Duodenal mucosa (tissue), 2 donors: ENCODE data around the gene NAB2.

Source experiments
- H3K27ac ChIP-seq: one replicate; pipeline ENCODE4 v1.7.0; 2013; ENCODE audit warnings: low read depth, low read length
- H3K27me3 ChIP-seq, 2 donors: one replicate each; pipeline ENCODE4 v1.7.0; 2013; ENCODE audit warnings: low read length in 2 of 2, control low read depth in 1 of 2; ENCODE audit not compliant: insufficient read depth in 2 of 2, control insufficient read depth in 1 of 2
- H3K36me3 ChIP-seq, 2 donors: one replicate each; pipeline ENCODE4 v1.7.0; 2013; ENCODE audit warnings: low read length in 2 of 2, control low read depth in 1 of 2; ENCODE audit not compliant: insufficient read depth in 2 of 2, control insufficient read depth in 1 of 2
- H3K4me1 ChIP-seq, 2 donors: one replicate each; pipeline ENCODE4 v1.7.0; 2013; ENCODE audit warnings: low read length in 2 of 2, control low read depth in 1 of 2; ENCODE audit not compliant: insufficient read depth in 2 of 2, control insufficient read depth in 1 of 2
- H3K4me3 ChIP-seq, 2 donors: one replicate each; pipeline ENCODE4 v1.7.0; 2013; ENCODE audit warnings: low read length in 2 of 2, low read depth in 1 of 2
- H3K9ac ChIP-seq, 2 donors: one replicate each; pipeline ENCODE4 v1.7.0; 2013; ENCODE audit warnings: low read length in 2 of 2, low read depth in 1 of 2
- H3K9me3 ChIP-seq, 2 donors: one replicate each; pipeline ENCODE4 v1.7.0; 2013; ENCODE audit warnings: low read length in 2 of 2, control low read depth in 1 of 2; ENCODE audit not compliant: control insufficient read depth in 1 of 2

The NAB2 gene

GRCh38 chr12:57101892-57102695 lies 13.2 kb downstream of the NAB2 start:
- H3K27ac ChIP-seq, result peak overlapping the region; percentile 7
- H3K4me1 ChIP-seq, result peaks cover 20 to 32% of the 10 kb centered on the region in 2 donors
- peak overlapping the region; percentile 12 to 35 for H3K9ac ChIP-seq
- no peaks in the 10 kb centered on the region for H3K9me3 ChIP-seq
- peaks cover 46 to 64% of the 10 kb centered on the region in 2 donors for H3K36me3 ChIP-seq
- H3K27me3 ChIP-seq, result no peaks in the 10 kb centered on the region
- no peak overlapping the region for H3K4me3 ChIP-seq

- H3K27me3 ChIP-seq, result no peaks in the 10 kb centered on the region
- no peak overlapping the region for H3K9ac ChIP-seq
- H3K36me3 ChIP-seq, result peaks cover 44 to 58% of the 10 kb centered on the region in 2 donors
- H3K4me3 ChIP-seq, result no peak overlapping the region
- H3K9me3 ChIP-seq, result no peaks in the 10 kb centered on the region
- peaks cover 30 to 45% of the 10 kb centered on the region in 2 donors for H3K4me1 ChIP-seq
- H3K27ac ChIP-seq, result no peak overlapping the region
Measured at GRCh38 chr12:57103856-57104255, 14.9 kb downstream of the NAB2 start.

DNA sequence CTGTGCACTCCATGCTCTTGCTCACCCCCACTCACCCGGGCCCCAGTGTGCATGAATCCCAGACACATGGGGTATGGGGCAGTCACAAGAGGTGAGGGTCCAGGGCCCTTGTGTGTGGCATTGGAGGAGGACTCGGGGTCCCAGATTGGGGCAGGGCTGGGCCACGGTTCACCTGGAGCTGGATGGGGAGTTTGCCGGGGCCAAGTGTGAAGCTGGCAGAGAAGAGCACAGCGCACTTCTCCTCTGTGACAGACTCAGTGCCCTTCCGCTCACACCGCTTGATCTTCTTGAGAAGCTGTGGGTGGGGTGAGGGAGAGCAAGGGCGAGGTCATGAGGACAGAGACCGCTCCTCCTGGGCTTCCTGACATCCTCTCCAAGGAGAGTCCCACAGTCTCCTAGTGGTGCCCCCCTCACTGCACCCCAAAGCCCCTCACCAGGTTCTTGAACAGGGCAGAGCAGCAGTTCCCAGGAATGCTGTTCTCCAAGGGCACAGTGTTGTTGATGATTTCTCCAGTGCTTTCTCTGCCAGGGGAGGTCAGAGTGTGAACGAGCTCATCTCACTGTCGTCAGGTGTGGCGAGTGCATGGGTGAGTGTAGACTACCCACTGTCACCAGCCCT lies 15.5 kb downstream of the NAB2 start:
- Histone ChIP-seq H3K27me3 (no peaks in the 10 kb centered on the region), H3K9me3 (no peaks in the 10 kb centered on the region), H3K27ac (no peak overlapping the region), H3K4me1 (peaks cover 34 to 48% of the 10 kb centered on the region in 2 donors), H3K9ac (no peak overlapping the region), H3K36me3 (peaks cover 41 to 53% of the 10 kb centered on the region in 2 donors), H3K4me3 (no peak overlapping the region)

- no peaks in the 10 kb centered on the region for H3K9me3 ChIP-seq
- peaks cover 33 to 45% of the 10 kb centered on the region in 2 donors for H3K36me3 ChIP-seq
- H3K9ac ChIP-seq, result no peak overlapping the region
- no peaks in the 10 kb centered on the region for H3K27me3 ChIP-seq
- no peak overlapping the region for H3K4me3 ChIP-seq
- no peak overlapping the region for H3K27ac ChIP-seq
- H3K4me1 ChIP-seq, result peaks cover 42 to 55% of the 10 kb centered on the region in 2 donors
Measured at GRCh38 chr12:57105011-57105753, 16.3 kb downstream of the NAB2 start.

- H3K9ac ChIP-seq, result no peak overlapping the region
- H3K9me3 ChIP-seq, result no peaks in the 10 kb centered on the region
- H3K4me1 ChIP-seq, result peaks cover 42 to 56% of the 10 kb centered on the region in 2 donors
- H3K36me3 ChIP-seq, result peaks cover 33 to 45% of the 10 kb centered on the region in 2 donors
- no peak overlapping the region for H3K4me3 ChIP-seq
- no peak overlapping the region for H3K27ac ChIP-seq
- H3K27me3 ChIP-seq, result no peaks in the 10 kb centered on the region
Measured at GRCh38 chr12:57106021-57106708, 17.3 kb downstream of the NAB2 start.

DNA sequence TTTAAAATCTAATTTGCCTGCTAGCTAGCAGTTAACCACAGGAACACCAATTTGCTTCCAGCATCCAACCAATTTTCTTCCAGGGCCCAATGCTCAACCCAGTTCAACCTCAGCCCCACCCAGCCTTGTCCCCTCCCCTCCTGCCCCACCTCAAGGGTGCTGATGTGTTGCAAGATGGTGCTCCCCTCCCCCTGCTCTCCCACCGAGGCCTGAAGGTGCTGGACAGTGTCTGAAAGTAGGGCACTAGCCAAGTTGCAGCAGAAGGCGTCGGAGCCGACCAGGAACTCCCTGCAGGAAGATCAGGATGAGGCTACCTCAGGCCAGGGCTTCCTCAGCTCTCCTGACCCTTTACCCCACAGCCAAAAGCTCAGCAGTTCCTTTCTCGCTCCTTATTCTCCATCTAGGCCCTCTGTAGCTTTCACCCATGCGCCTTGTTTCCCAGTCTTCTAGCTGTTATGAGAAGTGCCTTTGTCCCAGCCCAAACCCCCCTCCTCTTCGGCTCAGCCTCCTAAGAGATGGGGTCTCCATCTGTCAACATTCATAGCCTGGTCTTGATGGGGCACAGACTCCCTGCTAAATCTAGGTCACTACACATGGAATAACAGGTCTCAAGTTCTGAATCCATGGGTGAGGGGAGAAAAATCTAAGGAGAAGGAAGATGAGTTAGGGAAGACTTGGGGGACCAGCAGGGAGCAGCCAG lies 18.7 kb downstream of the NAB2 start:
- Histone ChIP-seq H3K27me3 (no peaks in the 10 kb centered on the region), H3K9me3 (no peaks in the 10 kb centered on the region), H3K4me3 (no peak overlapping the region), H3K27ac (no peak overlapping the region), H3K9ac (peak overlapping the region in 1 of 2 donors; percentile 13), H3K4me1 (peaks cover 35 to 51% of the 10 kb centered on the region in 2 donors), H3K36me3 (peaks cover 33 to 45% of the 10 kb centered on the region in 2 donors)

- peaks cover 26 to 38% of the 10 kb centered on the region in 2 donors for H3K36me3 ChIP-seq
- peak overlapping the region; percentile 73 to 98 for H3K4me3 ChIP-seq
- no peaks in the 10 kb centered on the region for H3K27me3 ChIP-seq
- H3K4me1 ChIP-seq, result peaks cover 33 to 50% of the 10 kb centered on the region in 2 donors
- no peaks in the 10 kb centered on the region for H3K9me3 ChIP-seq
- H3K27ac ChIP-seq, result no peak overlapping the region
- peak overlapping the region; percentile 88 to 98 for H3K9ac ChIP-seq
Measured at GRCh38 chr12:57109207-57110103, 20.5 kb downstream of the NAB2 start.

DNA sequence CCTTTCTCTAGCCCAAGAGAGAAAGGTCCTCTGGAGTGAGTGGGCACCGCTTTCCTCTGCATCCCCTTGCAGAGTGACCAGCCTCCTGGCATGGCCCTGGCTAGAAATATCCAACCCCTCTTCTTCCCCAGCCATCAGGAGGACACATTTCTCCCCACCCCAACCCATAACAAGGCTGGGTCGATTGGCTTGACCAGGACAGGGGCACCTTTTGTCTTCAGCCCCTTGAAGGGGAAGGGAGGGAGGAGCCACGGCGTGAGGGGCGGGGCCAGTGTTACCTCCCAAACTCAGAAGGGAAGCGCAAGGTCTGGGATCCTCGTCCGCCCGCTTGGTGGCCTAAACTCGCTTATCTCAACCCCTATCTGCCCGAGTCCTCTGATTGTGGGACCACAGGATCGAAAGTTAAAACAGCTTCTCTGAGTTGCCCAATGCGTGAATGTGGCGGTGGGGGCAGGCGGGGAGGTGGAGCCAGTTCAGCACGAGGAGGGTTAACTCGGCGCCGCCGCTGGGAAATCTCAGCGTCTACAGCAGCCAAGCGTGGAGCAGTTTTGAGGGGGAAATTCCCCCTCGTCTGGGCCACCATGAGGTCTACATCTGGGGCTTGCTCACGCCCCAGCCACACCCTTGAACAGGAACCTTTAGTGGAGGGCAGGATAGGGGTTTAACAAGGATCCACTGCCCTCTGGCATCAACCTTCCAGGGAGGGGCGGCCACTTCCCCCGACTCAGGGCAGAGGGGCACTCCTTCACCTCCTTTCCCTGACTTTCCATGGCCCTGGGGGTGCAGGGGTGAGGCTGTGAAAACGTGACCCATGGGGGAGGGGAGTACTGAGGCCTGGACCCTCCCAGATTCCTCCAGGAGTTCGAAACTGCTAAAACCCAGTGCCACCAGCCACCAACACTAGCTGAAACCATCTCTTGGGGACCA lies 21.5 kb downstream of the NAB2 start:
- Histone ChIP-seq H3K9ac (peak overlapping the region; percentile 88 to 98), H3K27me3 (no peaks in the 10 kb centered on the region), H3K4me1 (peaks cover 33 to 44% of the 10 kb centered on the region in 2 donors)

More for the DNA sequence above, 21.5 kb downstream of the NAB2 start:
- H3K9me3 ChIP-seq, result no peaks in the 10 kb centered on the region
- peak overlapping the region; percentile 99 for H3K27ac ChIP-seq
- H3K36me3 ChIP-seq, result peaks cover 18 to 29% of the 10 kb centered on the region in 2 donors
- H3K4me3 ChIP-seq, result peak overlapping the region; percentile 73 to 98
